Measurements from ENCODE around the gene SPEN. TPM values are rescaled to one million over a fixed set of nuclear protein-coding genes. Genes with fewer than 3 reads are reported as not detected.

SPEN gene
- total and polyA plus RNA-seq, 11 donors = 11.0 to 41.5 (median 21.8) TPM

DNA sequence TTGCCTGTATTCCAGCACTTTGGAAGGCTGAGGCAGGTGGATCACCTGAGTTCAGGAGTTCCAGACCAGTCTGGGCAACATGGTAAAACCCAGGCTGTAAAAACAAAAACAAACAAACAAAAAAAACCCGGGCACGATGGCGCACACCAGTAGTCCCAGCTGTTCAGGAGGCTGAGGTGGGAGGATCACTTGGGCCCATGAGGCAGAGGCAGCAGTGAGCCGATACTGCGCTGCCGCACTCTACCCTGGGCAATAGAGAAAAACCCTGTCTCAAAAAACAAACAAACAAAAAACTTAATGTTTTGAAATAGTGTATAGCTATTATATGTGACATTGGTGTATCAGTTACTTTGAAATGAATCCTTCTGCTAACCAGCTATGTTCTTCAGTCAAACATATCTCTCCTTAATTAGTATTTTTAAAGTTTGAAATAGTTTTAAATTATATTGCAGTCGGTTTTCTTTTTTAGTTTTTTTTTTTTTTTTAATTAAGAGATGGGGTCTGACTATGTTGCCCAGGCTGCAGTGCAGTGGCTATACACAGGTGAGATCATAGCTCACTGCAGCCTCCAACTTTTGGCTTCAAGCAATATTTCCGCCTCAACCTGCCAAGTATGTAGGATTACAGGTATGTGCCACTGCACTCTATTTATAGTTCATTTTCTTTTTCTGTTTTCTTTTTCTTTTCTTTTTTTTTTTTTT lies 11.3 kb downstream of the SPEN start:
- WGBS, 4 donors = 88 to 96% (median 95%) methylated on average over 8 of the region's 8 CpGs
- intact Hi-C loops (cut with DNase I) = no loop called here
- TF ChIP-seq POLR2A (IDR thresholded peaks at IDR 0.05) = no peak
- TF ChIP-seq, protein P1, sequence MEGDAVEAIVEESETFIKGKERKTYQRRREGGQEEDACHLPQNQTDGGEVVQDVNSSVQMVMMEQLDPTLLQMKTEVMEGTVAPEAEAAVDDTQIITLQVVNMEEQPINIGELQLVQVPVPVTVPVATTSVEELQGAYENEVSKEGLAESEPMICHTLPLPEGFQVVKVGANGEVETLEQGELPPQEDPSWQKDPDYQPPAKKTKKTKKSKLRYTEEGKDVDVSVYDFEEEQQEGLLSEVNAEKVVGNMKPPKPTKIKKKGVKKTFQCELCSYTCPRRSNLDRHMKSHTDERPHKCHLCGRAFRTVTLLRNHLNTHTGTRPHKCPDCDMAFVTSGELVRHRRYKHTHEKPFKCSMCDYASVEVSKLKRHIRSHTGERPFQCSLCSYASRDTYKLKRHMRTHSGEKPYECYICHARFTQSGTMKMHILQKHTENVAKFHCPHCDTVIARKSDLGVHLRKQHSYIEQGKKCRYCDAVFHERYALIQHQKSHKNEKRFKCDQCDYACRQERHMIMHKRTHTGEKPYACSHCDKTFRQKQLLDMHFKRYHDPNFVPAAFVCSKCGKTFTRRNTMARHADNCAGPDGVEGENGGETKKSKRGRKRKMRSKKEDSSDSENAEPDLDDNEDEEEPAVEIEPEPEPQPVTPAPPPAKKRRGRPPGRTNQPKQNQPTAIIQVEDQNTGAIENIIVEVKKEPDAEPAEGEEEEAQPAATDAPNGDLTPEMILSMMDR (IDR thresholded peaks at IDR 0.05) = no peak

DNA sequence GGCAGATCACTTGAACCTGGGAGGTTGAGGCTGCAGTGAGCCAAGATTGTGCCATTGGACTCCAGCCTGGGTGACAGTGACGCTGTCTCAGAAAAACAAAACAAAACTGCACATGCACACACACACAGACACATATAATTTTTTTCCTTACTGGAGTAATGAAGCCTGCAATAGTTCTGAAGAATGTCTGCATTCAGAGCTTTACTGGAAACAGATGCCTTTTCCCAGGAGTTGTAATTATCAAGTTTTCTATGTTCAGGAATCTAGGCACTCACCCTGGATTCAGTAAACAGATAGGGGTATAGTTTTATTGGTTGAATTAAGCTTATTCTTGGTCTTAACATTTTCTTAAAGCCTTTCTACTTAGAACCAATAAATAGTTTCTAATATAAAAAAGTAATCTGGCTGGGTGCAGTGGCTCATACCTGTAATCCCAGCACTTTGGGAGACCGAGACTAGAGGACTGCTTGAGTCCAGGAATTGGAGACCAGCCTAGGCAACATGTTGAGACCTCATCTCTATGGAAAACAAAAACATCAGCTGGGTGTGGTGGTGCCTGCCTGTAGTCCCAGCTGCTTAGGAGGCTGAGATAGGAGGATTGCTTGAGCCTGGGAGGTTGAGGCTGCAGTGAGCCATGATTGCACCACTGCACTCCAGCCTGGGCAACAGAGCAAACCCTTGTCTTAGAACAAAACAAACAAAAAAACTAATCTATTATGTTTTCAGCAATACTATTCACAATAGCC lies 15.8 kb downstream of the SPEN start:
- DNase-seq (no peak), ATAC-seq (peak in 1 of 4 donors; percentile 10)
- TF ChIP-seq POLR2A (IDR thresholded peaks at IDR 0.05) = no peak
- TF ChIP-seq, protein P1 (IDR thresholded peaks at IDR 0.05) = no peak
- Histone ChIP-seq H3K27me3 (no peaks in the 10 kb centered on the region), H3K36me3 (no peaks in the 10 kb centered on the region), H3K27ac (no peak overlapping the region), H3K4me1 (peaks cover 0 to 39% (median 20%) of the 10 kb centered on the region in 12 donors), H3K9me3 (no peaks in the 10 kb centered on the region), H3K4me3 (no peak overlapping the region)
- intact Hi-C loops (cut with DNase I) = no loop called here
- WGBS, 4 donors = 65 to 78% (median 74%) methylated on average over 2 of the region's 2 CpGs

More for the DNA sequence above, 11.3 kb downstream of the SPEN start:
- no peak for DNase-seq
- H3K9me3 ChIP-seq = no peaks in the 10 kb centered on the region
- no peak overlapping the region for H3K4me3 ChIP-seq
- peaks cover 0 to 60% (median 31%) of the 10 kb centered on the region in 12 donors for H3K4me1 ChIP-seq
- ATAC-seq = no peak
- H3K27me3 ChIP-seq = no peaks in the 10 kb centered on the region
- H3K27ac ChIP-seq = no peak overlapping the region
- peaks cover 0 to 3% (median 0%) of the 10 kb centered on the region in 9 donors for H3K36me3 ChIP-seq

DNA sequence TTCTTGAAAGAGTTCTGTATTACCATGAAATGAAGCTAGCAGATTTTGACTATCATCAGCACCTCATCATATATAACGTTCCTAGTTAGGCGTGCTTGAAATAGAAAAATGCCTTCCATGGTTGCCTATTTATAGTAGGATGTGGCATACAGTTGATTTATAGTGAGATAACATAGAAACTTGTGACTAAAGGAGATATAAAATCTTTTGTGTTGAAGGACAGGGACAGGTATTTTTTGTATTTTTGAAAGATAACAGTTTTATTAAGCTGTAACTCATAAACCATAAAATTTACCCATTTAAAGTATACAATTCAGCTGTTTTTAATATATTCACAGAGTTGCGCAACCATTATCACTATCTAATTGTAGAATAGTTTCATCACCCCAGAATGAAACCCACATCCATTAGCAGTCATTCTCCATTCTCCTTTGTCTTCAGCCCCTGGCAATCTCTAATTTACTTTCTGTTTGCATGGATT lies 19.3 kb downstream of the SPEN start:
- no peaks in the 10 kb centered on the region for H3K27me3 ChIP-seq
- TF ChIP-seq, protein P1 (IDR thresholded peaks at IDR 0.05) = no peak
- ATAC-seq = no peak
- intact Hi-C loops (cut with DNase I) = no loop called here
- H3K36me3 ChIP-seq = no peaks in the 10 kb centered on the region
- DNase-seq = no peak
- H3K27ac ChIP-seq = no peak overlapping the region
- no peaks in the 10 kb centered on the region for H3K9me3 ChIP-seq
- WGBS, 4 donors = 74 to 85% (median 81%) methylated on average over 3 of the region's 3 CpGs
- H3K4me3 ChIP-seq = no peak overlapping the region
- H3K4me1 ChIP-seq = peaks cover 0 to 55% (median 20%) of the 10 kb centered on the region in 12 donors

DNA sequence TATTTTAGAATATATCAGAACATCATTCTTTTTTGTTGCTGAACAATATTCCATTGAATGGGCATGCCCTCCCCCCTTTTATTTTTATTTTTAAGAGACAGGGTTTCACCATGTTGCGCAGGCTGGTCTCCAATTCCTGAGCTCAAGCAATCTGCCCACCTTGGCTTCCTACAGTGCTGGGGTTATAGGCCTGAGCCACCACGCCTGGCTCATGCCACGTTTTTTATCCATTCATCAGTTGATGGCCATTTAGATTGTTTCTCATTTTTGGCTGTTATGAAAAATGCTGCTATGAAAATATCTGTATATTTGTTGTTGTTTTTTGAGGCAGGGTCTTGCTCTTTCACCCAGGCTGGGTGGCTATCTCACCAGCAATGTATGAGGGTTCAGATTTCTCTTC lies 19.8 kb downstream of the SPEN start:
- no peaks in the 10 kb centered on the region for H3K36me3 ChIP-seq
- ATAC-seq (no peak), DNase-seq (no peak)
- H3K4me3 ChIP-seq = no peak overlapping the region
- H3K27ac ChIP-seq = no peak overlapping the region
- TF ChIP-seq, protein P1 (IDR thresholded peaks at IDR 0.05) = no peak
- TF ChIP-seq POLR2A (IDR thresholded peaks at IDR 0.05) = no peak
- WGBS, 4 donors = 86 to 95% (median 88%) methylated on average over 3 of the region's 3 CpGs
- H3K4me1 ChIP-seq = peaks cover 0 to 49% (median 17%) of the 10 kb centered on the region in 12 donors
- H3K9me3 ChIP-seq = no peaks in the 10 kb centered on the region
- intact Hi-C loops (cut with DNase I) = no loop called here
- H3K27me3 ChIP-seq = no peaks in the 10 kb centered on the region
